GM18526 (cell line): ENCODE data around the gene SH3TC1.

Experiments used
- POLR2A ChIP-seq: IDR thresholded peaks from 3 replicates; pipeline ENCODE4 v1.6.1; 2011; ENCODE audit not compliant: insufficient read length; ENCODE audit errors: extremely low read depth

SH3TC1 gene

DNA sequence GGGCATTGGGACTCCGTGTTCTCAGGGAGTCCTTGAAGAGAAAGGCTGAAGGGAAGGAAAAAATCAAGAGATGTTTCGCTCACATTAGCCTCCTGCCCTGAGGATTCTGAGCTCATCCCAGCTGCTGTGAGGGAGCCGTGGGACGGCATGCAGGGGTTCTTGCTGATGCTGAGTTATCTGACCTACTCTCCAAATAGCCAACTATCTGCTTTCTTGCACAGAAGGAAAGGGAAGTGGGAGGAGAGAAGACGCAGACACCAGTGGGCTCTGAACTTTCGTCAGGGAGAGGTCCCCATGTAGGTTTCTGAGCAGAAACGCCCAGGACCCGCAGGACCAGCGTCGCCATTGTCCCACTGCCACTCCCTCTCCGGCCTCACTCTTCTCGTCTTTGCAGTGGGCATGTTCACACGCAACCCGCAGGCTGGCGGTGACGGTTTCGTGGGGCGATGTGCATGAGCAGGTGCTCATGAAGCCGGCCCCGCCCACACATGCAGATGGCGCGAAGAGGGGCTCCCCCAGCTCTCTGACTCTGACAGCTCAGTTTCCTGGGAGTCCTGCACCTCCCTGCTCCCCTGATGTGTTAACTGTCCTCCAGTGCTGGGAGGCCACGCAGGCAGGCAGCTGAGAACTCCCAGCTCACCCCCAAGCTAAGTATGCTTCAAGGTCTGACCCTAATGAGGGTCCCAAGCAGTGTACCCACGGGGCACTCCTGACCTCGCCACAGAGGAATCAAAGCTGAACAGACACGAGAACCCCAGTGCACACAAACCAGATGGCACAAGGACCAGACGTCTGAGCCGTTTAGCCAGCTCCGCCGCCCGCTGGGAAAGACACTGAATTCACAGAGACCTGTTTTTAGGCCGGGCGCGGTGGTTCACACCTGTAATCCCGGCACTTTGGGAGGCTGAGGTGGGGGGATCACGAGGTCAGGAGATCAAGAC lies 26.8 kb upstream of the SH3TC1 start:
- no peak for TF ChIP-seq POLR2A

DNA sequence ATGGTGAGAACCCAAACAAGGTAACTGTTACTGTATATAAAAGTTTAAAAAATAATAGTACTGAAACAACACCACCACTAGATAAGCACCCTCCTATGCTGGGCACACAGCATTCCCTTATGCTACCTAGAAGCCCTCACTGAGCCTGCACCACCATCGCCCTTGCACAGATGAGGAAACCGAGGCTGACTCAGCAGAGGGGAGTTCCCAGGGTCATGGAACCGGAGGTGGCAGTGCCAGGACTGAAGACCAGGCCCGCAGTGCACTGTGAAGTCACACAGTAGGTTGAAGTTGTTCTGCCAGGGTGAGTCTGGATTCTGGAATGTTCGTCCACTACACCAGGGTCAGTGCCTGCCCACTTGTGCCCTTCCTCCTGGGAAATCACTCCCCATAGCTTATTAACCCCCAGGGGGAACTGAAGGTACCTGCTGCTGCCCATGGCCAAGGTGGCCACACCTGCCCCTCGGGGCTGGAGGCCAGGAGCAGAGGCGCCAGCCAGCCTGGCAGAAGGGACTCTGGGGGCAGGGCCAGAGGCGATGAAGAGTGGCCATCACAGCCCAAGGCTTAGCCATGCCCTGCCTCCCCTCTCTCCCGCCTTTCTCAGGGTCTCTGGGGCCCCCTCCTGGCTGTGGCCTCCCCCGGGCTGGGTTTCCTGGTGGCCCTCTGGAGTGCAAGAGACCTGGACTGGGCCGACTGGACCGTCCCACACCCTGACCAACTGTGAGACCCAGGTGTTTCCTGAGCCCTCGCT lies 25.4 kb upstream of the SH3TC1 start:
- TF ChIP-seq POLR2A = no peak

DNA sequence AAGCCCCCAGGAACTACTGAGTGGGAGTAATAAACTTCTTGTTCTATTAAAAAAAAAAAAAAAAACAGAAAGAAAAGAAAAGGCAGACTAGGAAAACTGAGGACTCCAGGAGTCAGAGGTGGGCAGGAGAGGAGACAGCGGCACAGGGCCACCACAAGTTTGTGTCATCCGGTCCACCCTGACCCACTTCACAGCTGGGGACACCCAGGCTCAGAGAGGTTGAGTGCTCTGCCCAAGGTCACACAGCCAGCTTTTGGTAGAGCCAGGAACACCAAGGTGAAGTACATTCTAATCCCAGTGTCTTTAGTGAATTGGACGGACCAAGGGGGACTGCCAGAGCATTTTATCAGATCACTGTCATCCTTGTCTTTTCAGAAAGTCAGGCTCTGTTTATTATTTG lies 24.1 kb upstream of the SH3TC1 start:
- TF ChIP-seq POLR2A = no peak

DNA sequence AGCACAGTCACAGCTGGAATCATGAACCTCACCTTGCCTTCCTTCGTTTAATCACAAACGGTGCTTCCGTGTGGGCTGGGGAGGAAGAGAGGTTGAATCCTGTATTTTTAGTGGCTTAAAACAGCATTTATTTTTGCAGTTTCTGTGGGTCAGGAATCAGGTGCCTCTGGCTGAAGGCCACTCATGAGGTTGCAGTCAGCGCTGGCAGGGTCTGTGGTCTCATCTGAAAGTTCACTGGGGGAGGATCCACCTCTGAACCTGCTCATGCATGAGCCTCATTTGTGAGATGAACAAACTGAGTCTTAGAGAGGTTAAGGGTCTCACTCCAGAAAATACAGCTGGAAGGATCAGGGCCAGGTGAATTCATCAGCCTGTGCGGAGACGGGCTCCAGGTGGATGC lies 23.4 kb upstream of the SH3TC1 start:
- no peak for TF ChIP-seq POLR2A

DNA sequence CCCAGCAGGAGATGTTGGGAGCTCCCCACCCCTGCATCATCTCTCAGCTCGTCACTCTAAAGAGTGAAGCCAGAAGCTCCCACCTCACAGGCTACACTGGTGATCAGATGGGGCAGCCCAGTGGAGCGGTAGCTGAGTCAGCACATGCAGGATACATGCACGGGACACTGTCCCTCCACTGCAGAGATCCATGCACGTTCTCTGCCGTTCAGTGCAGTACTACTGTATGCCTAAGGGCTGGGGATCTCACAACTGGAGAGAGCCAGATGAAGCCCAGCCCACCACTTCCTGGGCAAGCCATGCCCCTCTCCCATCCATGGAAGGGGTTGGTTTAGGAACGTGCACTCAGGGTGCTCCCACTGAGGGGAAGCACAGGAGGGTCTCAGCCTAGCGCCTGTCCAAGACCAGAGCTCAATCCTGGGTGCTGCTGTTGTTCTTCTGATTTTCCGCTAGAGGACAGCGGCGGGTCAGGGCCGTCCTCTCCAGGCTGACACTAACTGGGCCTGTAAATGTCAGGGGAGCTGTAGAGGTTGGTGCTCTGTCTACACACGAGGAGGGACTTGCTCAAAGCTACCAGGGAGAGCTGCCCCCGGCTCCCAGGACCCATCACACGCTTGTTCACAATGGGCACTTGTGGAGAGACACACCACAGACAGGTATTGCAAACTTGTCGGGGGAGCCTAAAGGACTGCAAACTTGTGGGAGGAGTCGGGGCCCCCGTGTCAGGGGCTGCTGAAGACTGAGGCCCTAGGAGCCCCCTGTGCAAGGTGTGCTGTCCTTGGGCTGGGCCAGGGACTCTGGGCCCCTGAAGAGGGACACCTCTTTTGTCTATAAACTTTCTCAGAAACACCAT lies 22.3 kb upstream of the SH3TC1 start:
- no peak for TF ChIP-seq POLR2A

DNA sequence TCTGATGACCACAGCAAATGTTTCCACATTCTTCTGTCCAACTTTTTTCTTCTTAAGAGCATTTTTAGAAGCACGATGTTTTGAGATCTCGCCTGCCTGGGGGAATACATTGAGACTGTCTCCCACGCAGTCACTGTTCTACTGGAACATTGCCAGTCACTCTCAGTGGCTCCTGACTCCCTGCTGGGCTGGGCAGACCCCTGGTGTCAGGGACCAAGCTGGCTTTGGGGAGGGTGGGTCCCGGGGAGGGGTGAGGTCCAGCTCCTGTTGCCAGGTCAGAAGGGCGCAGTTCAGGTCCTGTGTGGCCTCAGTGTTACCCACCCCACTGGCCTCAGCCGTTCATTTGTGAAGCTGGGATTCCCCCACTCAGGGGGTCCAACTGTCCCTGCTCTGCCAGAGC lies 21.5 kb upstream of the SH3TC1 start:
- TF ChIP-seq POLR2A = no peak

DNA sequence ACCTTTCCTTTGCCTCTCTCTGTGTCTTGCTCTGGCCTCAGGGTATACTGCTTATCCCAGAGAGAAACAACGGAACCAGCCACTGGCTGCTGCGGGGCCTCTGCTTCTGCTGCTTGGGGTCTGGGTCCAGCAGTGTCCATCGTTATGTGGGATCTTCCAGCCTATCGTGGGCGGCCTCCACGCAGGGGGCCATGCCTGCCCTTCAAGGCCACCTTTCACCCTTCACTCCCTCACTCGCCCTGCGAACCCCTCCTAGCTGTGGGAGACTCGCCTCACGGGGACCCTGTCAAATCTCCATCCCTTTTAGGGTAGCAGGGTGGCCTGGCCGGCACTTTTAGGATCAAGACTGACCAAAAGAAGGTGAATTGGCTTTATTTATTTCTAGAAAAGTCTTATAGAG lies 21.1 kb upstream of the SH3TC1 start:
- TF ChIP-seq POLR2A = no peak

DNA sequence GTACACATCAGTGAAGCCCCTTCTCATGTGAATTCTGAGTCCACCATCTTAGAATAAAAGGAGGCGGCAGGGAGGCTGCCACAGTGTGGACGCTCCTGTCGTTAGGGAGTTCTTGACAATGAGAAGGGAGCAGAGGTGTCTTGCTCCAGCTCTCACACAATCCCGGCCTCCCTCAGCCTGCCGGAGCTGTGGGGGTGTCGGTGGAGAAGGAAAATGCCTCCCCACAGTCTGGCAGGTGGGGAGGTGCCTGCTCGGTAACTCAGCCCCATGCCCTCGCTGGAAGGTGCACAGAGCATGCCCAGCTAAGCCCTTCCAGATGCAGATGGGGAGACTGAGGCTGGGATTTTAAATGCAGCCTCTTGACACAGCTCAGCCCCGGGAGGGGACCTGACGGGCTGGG lies 20.0 kb upstream of the SH3TC1 start:
- no peak for TF ChIP-seq POLR2A

DNA sequence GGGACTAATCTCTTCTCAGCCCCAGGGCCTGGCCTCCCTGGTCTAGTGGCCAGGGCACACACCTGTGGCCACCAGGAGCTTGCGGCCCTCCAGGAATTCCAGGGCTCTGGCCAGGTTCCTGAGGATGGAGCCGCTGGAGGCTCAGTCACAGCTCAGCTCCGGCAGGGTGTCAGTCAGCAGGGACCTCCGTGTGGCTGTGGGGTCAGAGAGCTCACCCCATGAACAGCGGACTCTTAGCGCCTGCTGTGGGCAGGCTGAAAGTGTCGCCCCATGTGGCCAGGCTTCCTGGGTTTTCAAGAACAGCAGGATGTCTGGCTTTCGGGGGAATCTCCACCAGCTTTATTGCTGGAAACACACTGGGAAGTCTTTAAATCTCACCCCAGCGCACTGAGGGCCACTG lies 19.3 kb upstream of the SH3TC1 start:
- TF ChIP-seq POLR2A = no peak

DNA sequence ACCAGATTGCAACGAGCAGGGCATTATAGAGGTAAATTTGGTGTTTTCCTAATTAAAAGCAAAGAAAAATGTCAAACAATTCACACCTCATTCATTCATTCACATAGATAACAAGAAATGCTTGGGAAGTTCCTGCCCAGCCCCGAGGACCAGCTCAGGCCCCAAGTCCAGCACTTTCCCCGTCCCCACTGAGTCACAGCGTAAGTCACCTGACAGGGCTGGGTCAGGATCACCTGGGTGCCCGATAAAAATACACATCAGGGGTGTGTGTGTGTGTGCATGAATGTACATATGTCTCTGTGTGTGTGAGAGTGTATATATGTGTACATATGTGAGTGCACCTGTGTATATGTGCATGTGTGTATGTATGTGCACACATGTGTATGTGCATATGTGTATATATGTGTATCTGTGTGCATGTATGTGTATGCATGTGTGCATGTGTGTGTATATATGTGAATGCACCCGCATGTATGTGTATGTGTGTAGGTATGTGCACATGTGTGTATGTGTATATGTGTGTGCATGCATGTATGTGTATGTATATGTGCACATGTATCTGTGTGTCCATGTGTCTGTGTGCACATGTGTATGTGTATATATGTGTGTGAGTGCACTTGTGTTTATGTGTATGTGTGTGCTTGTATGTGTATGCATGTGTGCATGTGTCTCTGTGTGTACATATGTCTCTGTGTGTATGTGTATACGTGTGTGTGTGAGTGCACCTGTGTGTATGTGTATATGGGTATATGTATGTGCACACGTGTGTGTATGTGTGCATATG lies 18.6 kb upstream of the SH3TC1 start:
- TF ChIP-seq POLR2A = no peak

DNA sequence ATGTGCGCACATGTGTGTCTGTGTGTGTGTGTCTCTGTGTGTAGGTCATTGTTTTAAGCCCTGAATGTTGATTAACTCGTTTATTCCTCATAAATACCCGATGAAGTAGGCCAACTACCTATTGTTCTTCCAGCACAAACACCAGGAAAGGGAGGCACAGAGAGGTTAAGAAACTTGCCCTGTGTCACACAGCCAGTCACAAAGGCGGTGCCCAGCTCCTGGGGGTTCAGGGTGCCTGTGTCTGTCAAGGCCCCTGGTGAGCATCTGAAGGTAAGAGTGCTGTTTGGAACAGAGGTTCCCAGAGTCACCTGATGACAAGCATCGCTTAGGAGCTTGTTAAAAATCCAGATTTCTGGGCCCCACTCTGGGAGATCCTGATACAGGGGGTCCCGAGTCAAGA lies 18.0 kb upstream of the SH3TC1 start:
- no peak for TF ChIP-seq POLR2A

DNA sequence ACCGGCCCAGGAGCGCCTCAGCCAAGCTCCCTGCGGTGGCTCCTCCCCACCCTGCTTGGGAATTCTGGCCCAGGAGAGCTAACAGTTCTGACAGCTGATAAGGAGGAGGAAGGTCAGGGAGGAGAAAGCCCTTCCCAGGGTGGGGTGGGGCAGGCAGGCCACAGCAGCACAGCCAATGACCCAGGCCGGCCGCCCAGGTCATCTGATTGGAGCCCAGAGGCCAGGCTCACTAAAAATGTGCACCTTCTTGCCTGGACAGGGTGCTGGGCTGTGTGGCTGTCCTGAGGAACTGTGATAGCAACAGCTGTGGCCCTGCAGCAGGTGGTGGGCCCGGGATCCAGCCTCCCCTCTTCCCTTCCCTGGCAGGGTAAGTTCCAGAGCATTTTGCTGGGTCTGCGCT lies 17.2 kb upstream of the SH3TC1 start:
- no peak for TF ChIP-seq POLR2A

DNA sequence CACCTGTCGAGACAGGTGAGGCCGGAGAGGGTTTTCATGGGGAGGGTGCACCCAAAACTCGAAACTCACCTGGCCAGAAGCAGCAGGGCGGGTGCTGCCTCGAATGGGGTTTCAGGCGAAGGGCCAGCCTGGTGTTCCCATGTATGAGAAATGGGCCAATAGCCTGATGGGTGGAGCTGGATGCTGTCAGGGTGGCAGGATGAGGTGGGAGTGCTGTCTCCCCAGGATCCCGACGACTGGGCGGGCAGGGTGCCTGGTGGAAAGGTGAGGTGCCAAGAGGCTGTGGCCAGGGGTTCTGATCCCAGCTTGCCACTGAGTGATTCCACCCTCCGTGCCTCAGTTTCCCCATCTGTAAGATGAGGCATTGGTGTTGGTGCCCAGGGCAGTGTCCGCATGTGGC lies 16.8 kb upstream of the SH3TC1 start:
- TF ChIP-seq POLR2A = no peak

DNA sequence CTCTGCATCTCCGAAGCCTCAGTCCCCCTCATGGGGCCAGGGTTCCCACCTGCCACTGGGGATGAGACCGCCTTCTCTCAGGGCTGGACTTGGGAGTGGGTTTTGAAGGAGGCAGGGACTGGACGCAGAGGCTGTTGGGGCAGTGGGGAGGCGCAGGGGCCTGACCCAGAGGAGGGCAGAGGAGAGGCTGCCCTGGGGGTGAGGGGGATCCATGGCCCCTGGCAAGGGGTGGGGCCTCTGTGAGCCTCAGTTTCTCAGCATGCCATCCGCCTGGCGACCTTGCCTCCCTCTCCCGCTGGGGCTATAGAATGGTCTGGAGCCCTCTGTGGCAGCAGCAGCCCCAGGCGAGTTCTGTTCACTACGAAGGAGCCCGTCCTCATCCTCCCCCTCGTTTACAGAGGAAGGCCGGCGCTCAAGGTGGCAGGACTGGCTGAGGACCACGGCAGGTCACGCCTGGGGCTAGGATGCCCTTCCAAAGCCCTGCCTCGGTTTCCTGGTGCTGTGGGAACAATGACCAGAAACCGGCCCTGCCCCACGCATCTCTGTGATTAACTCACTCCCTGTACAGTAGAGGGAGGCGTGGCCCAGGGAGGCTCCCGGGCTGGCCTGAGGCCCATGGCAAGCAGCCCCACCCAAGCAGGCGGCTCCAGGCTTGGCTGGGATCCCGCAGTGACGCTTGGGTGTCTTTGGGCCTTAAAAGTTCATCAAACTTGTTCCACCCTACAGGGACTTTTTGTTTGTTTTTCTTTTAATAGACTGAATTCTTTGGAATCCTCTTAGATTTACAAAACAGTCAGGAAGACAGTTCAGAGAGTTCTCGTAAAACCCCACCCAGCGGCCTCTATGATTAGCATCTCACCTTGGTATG lies 16.0 kb upstream of the SH3TC1 start:
- no peak for TF ChIP-seq POLR2A
